Keratinocyte (primary cell): Measurements from ENCODE around the gene S100A1. TPM values are rescaled to one million over a fixed set of nuclear protein-coding genes. Genes with fewer than 3 reads are reported as not detected.

Experiments
- DNase-seq: peaks from one replicate; pipeline ENCODE4 v3.0.0-alpha.2; 2011; ENCODE audit warnings: low read depth, missing footprints, low spot score
- FAIRE-seq: peaks from 2 replicates; lab custom pipeline; 2011; peaks lifted over from hg19 to GRCh38; lab: Jason Lieb, UNC
- H2AFZ ChIP-seq: 2 replicates; pipeline ENCODE4 v1.6.0; 2012; ENCODE audit warnings: low read length, control low read depth, inconsistent platforms; ENCODE audit not compliant: control insufficient read depth
- H3K27ac ChIP-seq: 2 replicates; pipeline ENCODE4 v1.5.1; 2011; ENCODE audit warnings: low read length; ENCODE audit not compliant: control insufficient read depth, insufficient read depth
- H3K27me3 ChIP-seq: 3 replicates; pipeline ENCODE4 v1.6.0; 2011; ENCODE audit warnings: low read length; ENCODE audit not compliant: control insufficient read depth, insufficient read depth; ENCODE audit errors: extremely low read depth
- H3K36me3 ChIP-seq, 2 experiments: 2 replicates in 1 of 2; 3 replicates in 1 of 2; pipeline ENCODE4 v1.5.1; 2011; ENCODE audit warnings: low read length in 2 of 2, mild to moderate bottlenecking in 1 of 2; ENCODE audit not compliant: control insufficient read depth in 2 of 2, insufficient read depth in 2 of 2; ENCODE audit errors: extremely low read depth in 1 of 2
- H3K4me1 ChIP-seq: 3 replicates; pipeline ENCODE4 v1.5.1; 2011; ENCODE audit warnings: low read length; ENCODE audit not compliant: control insufficient read depth, insufficient read depth; ENCODE audit errors: extremely low read depth
- H3K4me2 ChIP-seq: 3 replicates; pipeline ENCODE4 v1.6.0; 2011; ENCODE audit warnings: low read depth, low read length; ENCODE audit not compliant: control insufficient read depth, insufficient read depth; ENCODE audit errors: extremely low read depth
- H3K4me3 ChIP-seq, 3 experiments: fragments of 200-600 bp in 1 of 3; sonication (generic) in 1 of 3; 2 replicates in 2 of 3; 3 replicates in 1 of 3; pipeline ENCODE4 v1.5.1; 2011 to 2016; ENCODE audit warnings: low read length in 3 of 3, mild to moderate bottlenecking in 3 of 3, control low read depth in 2 of 3, inconsistent platforms in 1 of 3, low read depth in 1 of 3, mixed read lengths in 1 of 3, mixed run types in 1 of 3, moderate library complexity in 1 of 3; ENCODE audit not compliant: control insufficient read depth in 2 of 3, insufficient read depth in 2 of 3; ENCODE audit errors: extremely low read depth in 1 of 3
- H3K79me2 ChIP-seq: 2 replicates; pipeline ENCODE4 v1.6.0; 2012; ENCODE audit warnings: low read length; ENCODE audit not compliant: control insufficient read depth, insufficient read depth
- H3K9ac ChIP-seq: 3 replicates; pipeline ENCODE4 v1.6.0; 2011; ENCODE audit warnings: low read length; ENCODE audit not compliant: control insufficient read depth, insufficient read depth; ENCODE audit errors: extremely low read depth
- H3K9me1 ChIP-seq: 3 replicates; pipeline ENCODE4 v1.6.0; 2011; ENCODE audit warnings: low read length; ENCODE audit not compliant: control insufficient read depth, insufficient read depth; ENCODE audit errors: extremely low read depth
- H3K9me3 ChIP-seq: 2 replicates; pipeline ENCODE4 v1.5.1; 2012; ENCODE audit warnings: low read depth, low read length; ENCODE audit not compliant: control insufficient read depth
- H4K20me1 ChIP-seq: 3 replicates; pipeline ENCODE4 v1.6.0; 2011; ENCODE audit warnings: low read length; ENCODE audit not compliant: control insufficient read depth, insufficient read depth; ENCODE audit errors: extremely low read depth
- CTCF ChIP-seq, 3 experiments: IDR thresholded peaks in 1 of 3; conservative IDR thresholded peaks in 1 of 3; optimal IDR thresholded peaks in 1 of 3; 2 replicates in 2 of 3; 3 replicates in 1 of 3; pipeline versions ENCODE3 to v1.5.1; 2011; ENCODE audit warnings: low read length in 3 of 3, mild to moderate bottlenecking in 3 of 3, moderate library complexity in 2 of 3, control low read depth in 1 of 3, inconsistent platforms in 1 of 3; ENCODE audit not compliant: insufficient read depth in 2 of 3; ENCODE audit errors: extremely low read depth in 1 of 3
- EZH2 ChIP-seq: IDR thresholded peaks from one replicate; pipeline ENCODE4 v1.6.1; 2012; ENCODE audit warnings: inconsistent platforms, mild to moderate bottlenecking, low read length, moderate library complexity
- dilution Hi-C: fragments of 300-500 bp; cut with MboI; formaldehyde crosslinking; loops from one replicate; pipeline ENCODE4 v1.7.0; 2020; ENCODE audit warnings: low sequenced_read_pairs; ENCODE audit not compliant: extremely low pct_ligation_motif_present
- polyA plus RNA-seq, 5 experiments: library from polyadenylated mRNA; depleted of rRNA in 3 of 5; stranded (reverse) in 3 of 5; stranded (forward) in 1 of 5; unstranded in 1 of 5; fragments of >200 nt; gene quantifications; 1 replicate in 1 of 5; 2 replicates in 3 of 5; 3 replicates in 1 of 5; pipeline versions ENCODE4 v1.2.1 to v1.2.3, GENCODE V29; 2011 to 2012; ENCODE audit warnings: missing spikeins in 2 of 5, low read depth in 1 of 5, low replicate concordance in 1 of 5

Gene S100A1
- polyA plus RNA-seq, 1 donor (not counting 4 experiments of a cell fraction or from before 2014, with no cell fraction given) = 0.12 TPM

GRCh38 chr1:153680120-153680403, 51.8 kb downstream of the S100A1 start:
- Histone ChIP-seq H3K4me3 (no peak overlapping the region), H3K27ac (no peak overlapping the region), H3K4me1 (peaks cover 11% of the 10 kb centered on the region), H3K9me1 (no peaks in the 10 kb centered on the region), H3K27me3 (peaks cover 42% of the 10 kb centered on the region), H3K9ac (no peak overlapping the region), H4K20me1 (no peaks in the 10 kb centered on the region), H2AFZ (no peak overlapping the region), H3K9me3 (no peaks in the 10 kb centered on the region), H3K79me2 (no peaks in the 10 kb centered on the region), H3K4me2 (no peak overlapping the region), H3K36me3 (no peaks in the 10 kb centered on the region)
- TF ChIP-seq EZH2 = no peak
- TF ChIP-seq CTCF (optimal IDR thresholded peaks at IDR 0.05 in 1 of 3, IDR thresholded peaks at IDR 0.05 in 1 of 3, conservative IDR thresholded peaks at IDR 0.05 in 1 of 3; ENCODE audit: extremely low read depth in 1 of 3, insufficient read depth in 2 of 3, low read length in 3 of 3) = no peak
- DNase-seq (no peak), FAIRE-seq (no peak)
- dilution Hi-C loops = loop anchor here (10.0 kb wide), 1 partner anchor 65 kb away; no protein-coding TSS in a partner anchor

Other genes with a start within 250 kb of the S100A1 start
- gene S100A8, start 237.4 kb upstream of the S100A1 start, polyA plus RNA-seq = 99.7 to 1,918 TPM (median 403 TPM) in 3 replicates
- gene S100A7A, start 211.9 kb upstream of the S100A1 start, polyA plus RNA-seq = 0.01 TPM in 1 of 3 replicates, not detected in the others
- 13.1 to 31.2 TPM (median 16.0 TPM) in 3 replicates for gene S100A7, start 167.8 kb upstream of the S100A1 start, polyA plus RNA-seq
- 1,608 to 5,801 TPM (median 2,598 TPM) in 3 replicates for gene S100A6, start 92.4 kb upstream of the S100A1 start, polyA plus RNA-seq
- 0.20 to 0.76 TPM (median 0.24 TPM) in 3 replicates for gene S100A5, start 87.5 kb upstream of the S100A1 start, polyA plus RNA-seq
- gene S100A4, start 82.6 kb upstream of the S100A1 start, polyA plus RNA-seq = 21.4 to 40.2 TPM (median 26.7 TPM) in 3 replicates
- gene S100A3, start 79.2 kb upstream of the S100A1 start, polyA plus RNA-seq = 12.6 to 24.0 TPM (median 15.1 TPM) in 3 replicates
- gene S100A2, start 62.6 kb upstream of the S100A1 start, polyA plus RNA-seq = 10,013 to 12,757 TPM (median 12,412 TPM) in 3 replicates
- 1,620 to 2,357 TPM (median 2,299 TPM) in 3 replicates for gene S100A16, start 15.3 kb upstream of the S100A1 start, polyA plus RNA-seq
- 1,249 to 1,646 TPM (median 1,394 TPM) in 3 replicates for gene S100A14, start 12.1 kb upstream of the S100A1 start, polyA plus RNA-seq
- 215 to 276 TPM (median 228 TPM) in 3 replicates for gene S100A13, start 929 bp upstream of the S100A1 start, polyA plus RNA-seq
- 46.7 to 68.6 TPM (median 56.0 TPM) in 3 replicates for gene CHTOP, start 5.6 kb downstream of the S100A1 start, polyA plus RNA-seq
- gene SNAPIN, start 30.3 kb downstream of the S100A1 start, polyA plus RNA-seq = 48.6 to 52.1 TPM (median 49.4 TPM) in 3 replicates
- gene ILF2, start 42.6 kb downstream of the S100A1 start, polyA plus RNA-seq = 185 to 256 TPM (median 232 TPM) in 3 replicates
- not detected in 3 replicates for gene NPR1, start 50.3 kb downstream of the S100A1 start, polyA plus RNA-seq
- 24.6 to 34.5 TPM (median 26.0 TPM) in 3 replicates for gene INTS3, start 99.6 kb downstream of the S100A1 start, polyA plus RNA-seq
- 7.4 to 9.6 TPM (median 8.2 TPM) in 3 replicates for gene SLC27A3, start 147.0 kb downstream of the S100A1 start, polyA plus RNA-seq